ENCODE results near the gene HLCS.

The HLCS gene

GRCh38 chr21:36985751-36986594, 19.5 kb upstream of the HLCS start:
- DNase-seq, result no peak

GRCh38 chr21:36981977-36982700, 15.7 kb upstream of the HLCS start:
- DNase-seq, result no peak

GRCh38 chr21:36981049-36981391, 14.6 kb upstream of the HLCS start:
- DNase-seq, result no peak

- peak; percentile 24 for DNase-seq
Measured at GRCh38 chr21:36980280-36981048, 14.0 kb upstream of the HLCS start.

- DNase-seq, result peak; percentile 16
Measured at GRCh38 chr21:36976882-36977651, 10.6 kb upstream of the HLCS start.

- no peak for DNase-seq
Measured at GRCh38 chr21:36976228-36976861, 9.9 kb upstream of the HLCS start.

- DNase-seq, result no peak
Measured at GRCh38 chr21:36974851-36975192, 8.4 kb upstream of the HLCS start.

- DNase-seq, result no peak
Measured at GRCh38 chr21:36973986-36974850, 7.7 kb upstream of the HLCS start.

GRCh38 chr21:36968976-36969375, 2.5 kb upstream of the HLCS start:
- no peak for DNase-seq

GRCh38 chr21:36968414-36968813, 1.9 kb upstream of the HLCS start:
- no peak for DNase-seq

GRCh38 chr21:36966821-36967768, 626 bp upstream of the HLCS start:
- no peak for DNase-seq

GRCh38 chr21:36965720-36966065, 776 bp downstream of the HLCS start:
- DNase-seq, result no peak

GRCh38 chr21:36964827-36965719, 1.4 kb downstream of the HLCS start:
- DNase-seq, result no peak

- DNase-seq, result no peak
Measured at GRCh38 chr21:36964398-36964797, 2.1 kb downstream of the HLCS start.

- no peak for DNase-seq
Measured at GRCh38 chr21:36962098-36962780, 4.2 kb downstream of the HLCS start.

- DNase-seq, result no peak
Measured at GRCh38 chr21:36960676-36961284, 5.7 kb downstream of the HLCS start.

- DNase-seq, result no peak
Measured at GRCh38 chr21:36959020-36959835, 7.2 kb downstream of the HLCS start.
